Pancreas (tissue), 10 donors: ENCODE measurements around the gene TXNDC15. TPM values are rescaled to one million over a fixed set of nuclear protein-coding genes. Genes with fewer than 3 reads are reported as not detected.
"Not testable (repeated sequence)": the region's sequence is repeated elsewhere in the genome, so short reads cannot be mapped to it uniquely, and the experiment has no call there.

Source experiments
- ATAC-seq, 4 donors: fragments of 200-7000 bp; cut with Tn5 transposase; one replicate each; pipeline versions ENCODE4 v1.8.0 to v1.9.1; 2020; ENCODE audit warnings: mild to moderate bottlenecking in 4 of 4, moderate library complexity in 4 of 4
- DNase-seq, 6 donors: peaks; one replicate each; pipeline ENCODE4 v3.0.0-alpha.2; 2020
- FAIRE-seq: peaks from 2 replicates; lab custom pipeline; 2012; peaks lifted over from hg19 to GRCh38; lab: Jason Lieb, UNC
- H3K27ac ChIP-seq, 4 donors: fragments of 200-600 bp; sonication (generic); 1 replicate in 3 of 4; 2 replicates in 1 of 4; pipeline versions ENCODE4 v1.5.0 to v1.8.0; 2020
- H3K27me3 ChIP-seq, 4 donors: fragments of 200-600 bp; one replicate each; pipeline ENCODE4 v1.8.0; 2021
- H3K36me3 ChIP-seq, 3 donors: fragments of 200-600 bp; sonication (generic) in 1 of 3; one replicate each; pipeline versions ENCODE4 v1.5.0 to v1.8.0; 2020 to 2021
- H3K4me1 ChIP-seq, 3 donors: fragments of 200-600 bp; one replicate each; pipeline ENCODE4 v1.8.0; 2021
- H3K4me3 ChIP-seq, 4 donors: fragments of 200-600 bp; sonication (generic) in 2 of 4; one replicate each; pipeline versions ENCODE4 v1.5.0 to v1.8.0; 2020 to 2021
- H3K9me3 ChIP-seq, 4 donors: fragments of 200-600 bp; one replicate each; pipeline ENCODE4 v1.8.0; 2021
- WGBS, 2 donors: extraction: QIAGEN DNeasy Blood & Tissue Kit; methylation state at CpG; one replicate each; pipeline ENCODE4 v1.1.7; 2013; 5-methylcytosine and 5-hydroxymethylcytosine counted together
- intact Hi-C, 3 donors: fragments of 100-400 bp; cut with DNase I; formaldehyde crosslinking; loops; one replicate each; pipeline versions ENCODE4 v1.11.1 to v1.14.2; 2022
- polyA plus RNA-seq, 2 donors: library from polyadenylated mRNA; stranded (reverse); fragments of 200-250 nt; gene quantifications; one replicate each; pipeline ENCODE4 v1.2.3, GENCODE V29; 2013
- total RNA-seq, 6 donors: library from RNA; stranded (reverse); fragmentation: NEBNext Ultra II Directional in 4 of 6; extraction: Animal tissue kit (Norgen Biotek cat#: 25700) in 4 of 6; gene quantifications; one replicate each; pipeline versions ENCODE4 v1.2.1 to v1.2.4, GENCODE V29; 2021 to 2023
- TF ChIP-seq, protein P1 (sequence below), 4 donors: fragments of 200-600 bp; sonication (generic) in 3 of 4; IDR thresholded peaks; one replicate each; pipeline versions ENCODE4 v1.5.0 to v1.8.0; 2021; ENCODE audit warnings: antibody characterized with exemption in 4 of 4
- donor health status: healthy with polysubstance abuse.
- donor health status: DM: no; HTN: no; CAD: no; lungs with moderate emphysema.
- donor health status: DM: no; HTN: no; CAD: no.
- donor health status: control.
- donor health status: control.
- donor health status: Bipolar disorder and iron deficiency.
- donor health status: DM: yes; HTN: yes; CAD: no.
- donor health status: DM: no; HTN: no; CAD: no.
- donor health status: DM: no; HTN: no; CAD: no.
- donor health status: DM: yes; HTN: yes; CAD: no.

TXNDC15 gene
- total and polyA plus RNA-seq, 8 donors = 26.2 to 61.5 (median 34.2) TPM

- FAIRE-seq = no peak
- intact Hi-C loops = no loop called here
These were observed 28.1 kb downstream of the TXNDC15 start for GRCh38 chr5:134902071-134902801.

GRCh38 chr5:134904610-134905245 is 30.6 kb downstream of the TXNDC15 start, which contains the start of gene PCBD2:
TSS of gene PCBD2 (plus strand) at chr5:134905131. CDS start at chr5:134905140, 9 bp downstream.
- DNase-seq (peak; percentile 91 to 97 (median 95)), FAIRE-seq (no peak), ATAC-seq (peak; percentile 88 to 95 (median 90))
- H3K4me1 ChIP-seq = no peaks in the 10 kb centered on the region
- WGBS, 2 donors = 0% methylated on average over 36 to 84 of the region's 84 CpGs
- H3K4me3 ChIP-seq = peak within 1 kb of the TSS; percentile 38 to 93 (median 76)
- peaks cover 0 to 6% (median 0%) of the 10 kb centered on the region in 3 donors for H3K36me3 ChIP-seq
- TF ChIP-seq, protein P1, sequence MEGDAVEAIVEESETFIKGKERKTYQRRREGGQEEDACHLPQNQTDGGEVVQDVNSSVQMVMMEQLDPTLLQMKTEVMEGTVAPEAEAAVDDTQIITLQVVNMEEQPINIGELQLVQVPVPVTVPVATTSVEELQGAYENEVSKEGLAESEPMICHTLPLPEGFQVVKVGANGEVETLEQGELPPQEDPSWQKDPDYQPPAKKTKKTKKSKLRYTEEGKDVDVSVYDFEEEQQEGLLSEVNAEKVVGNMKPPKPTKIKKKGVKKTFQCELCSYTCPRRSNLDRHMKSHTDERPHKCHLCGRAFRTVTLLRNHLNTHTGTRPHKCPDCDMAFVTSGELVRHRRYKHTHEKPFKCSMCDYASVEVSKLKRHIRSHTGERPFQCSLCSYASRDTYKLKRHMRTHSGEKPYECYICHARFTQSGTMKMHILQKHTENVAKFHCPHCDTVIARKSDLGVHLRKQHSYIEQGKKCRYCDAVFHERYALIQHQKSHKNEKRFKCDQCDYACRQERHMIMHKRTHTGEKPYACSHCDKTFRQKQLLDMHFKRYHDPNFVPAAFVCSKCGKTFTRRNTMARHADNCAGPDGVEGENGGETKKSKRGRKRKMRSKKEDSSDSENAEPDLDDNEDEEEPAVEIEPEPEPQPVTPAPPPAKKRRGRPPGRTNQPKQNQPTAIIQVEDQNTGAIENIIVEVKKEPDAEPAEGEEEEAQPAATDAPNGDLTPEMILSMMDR (IDR thresholded peaks at IDR 0.05) = peak; percentile 68 to 87 (median 82)
- intact Hi-C loops = no loop called here
- H3K27ac ChIP-seq = peak within 1 kb of the TSS; percentile 94 to 98 (median 96)
- H3K27me3 ChIP-seq = no peaks in the 10 kb centered on the region
- H3K9me3 ChIP-seq = no peaks in the 10 kb centered on the region

More at GRCh38 chr5:134902071-134902801, 28.1 kb downstream of the TXNDC15 start:
- Histone ChIP-seq H3K27me3 (no peaks in the 10 kb centered on the region), H3K27ac (no peak overlapping the region), H3K9me3 (no peaks in the 10 kb centered on the region), H3K36me3 (peaks cover 0 to 17% (median 0%) of the 10 kb centered on the region in 3 donors), H3K4me3 (no peak overlapping the region), H3K4me1 (no peaks in the 10 kb centered on the region)
- 88 to 91% methylated on average over 10 of the region's 10 CpGs for WGBS, 2 donors
- TF ChIP-seq, protein P1 (IDR thresholded peaks at IDR 0.05) = no peak
- no peak for ATAC-seq
- no peak for DNase-seq

DNA sequence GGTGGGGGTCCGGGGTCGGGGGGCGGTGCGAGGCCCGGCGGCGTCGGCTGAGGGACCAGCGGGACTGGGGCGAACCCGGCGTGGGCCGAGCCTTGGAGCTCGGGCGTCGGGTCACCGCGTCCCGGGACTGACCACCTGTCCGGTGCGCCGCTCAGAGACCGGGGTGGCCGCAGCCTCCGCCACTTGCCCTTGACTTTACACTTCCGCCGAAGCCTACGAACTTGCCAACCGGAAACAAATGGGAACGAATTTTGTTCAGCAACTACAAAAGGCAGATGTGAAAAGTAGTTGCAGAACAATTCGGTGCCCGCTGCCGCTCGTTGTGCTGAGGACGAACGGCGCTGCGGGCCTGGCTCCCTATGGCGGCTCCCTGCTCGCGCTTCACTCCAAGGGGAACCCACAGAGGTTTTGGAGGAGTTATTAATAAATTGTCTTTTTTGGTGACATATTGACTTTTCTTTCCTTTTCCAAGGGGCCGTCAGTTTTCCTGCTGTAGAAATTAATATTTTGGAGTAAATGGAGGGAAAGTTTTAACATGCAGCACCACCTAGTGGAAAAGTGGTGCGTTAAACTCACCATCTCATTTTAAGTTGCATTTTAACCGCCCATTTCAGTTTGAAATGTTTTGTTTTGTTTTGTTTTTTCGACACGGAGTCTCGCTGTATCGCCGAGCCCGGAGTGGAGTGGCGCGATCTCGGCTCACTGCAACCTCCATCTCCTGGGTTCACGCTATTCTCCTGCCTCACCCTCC is 31.2 kb downstream of the TXNDC15 start:
- Histone ChIP-seq H3K36me3 (no peaks in the 10 kb centered on the region), H3K4me1 (no peaks in the 10 kb centered on the region), H3K27me3 (no peaks in the 10 kb centered on the region), H3K27ac (peak overlapping the region; percentile 94 to 98 (median 96)), H3K4me3 (peak overlapping the region; percentile 38 to 93 (median 76)), H3K9me3 (no peaks in the 10 kb centered on the region)
- WGBS, 2 donors = 0% methylated on average over 49 to 54 of the region's 54 CpGs
- TF ChIP-seq, protein P1 (IDR thresholded peaks at IDR 0.05) = peak; percentile 51 to 65 (median 56)
- DNase-seq (peak in 2 of 6 donors; percentile 42 to 63), ATAC-seq (peak; percentile 45 to 64 (median 64)), FAIRE-seq (no peak)
- intact Hi-C loops = no loop called here

DNA sequence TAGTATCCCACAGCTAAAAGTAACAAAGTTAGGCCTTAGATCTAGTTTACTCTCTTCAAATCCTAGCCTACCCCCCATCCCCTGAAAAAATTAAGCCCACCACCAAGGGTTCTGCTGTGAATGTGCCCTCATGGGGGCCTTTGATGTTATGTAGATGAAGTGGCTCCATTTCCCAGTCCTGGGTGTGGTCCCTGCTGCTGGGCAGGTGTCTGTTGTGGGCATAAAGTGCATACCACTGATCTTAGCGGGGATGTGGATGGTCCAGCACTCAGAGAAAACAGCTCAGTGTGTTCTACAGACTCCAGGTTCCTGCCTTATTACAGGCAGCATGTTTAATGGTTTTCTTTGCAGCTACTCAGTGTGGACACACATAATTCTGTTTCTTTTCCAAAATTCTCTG is 32.6 kb downstream of the TXNDC15 start:
- Histone ChIP-seq H3K4me1 (no peaks in the 10 kb centered on the region), H3K9me3 (no peaks in the 10 kb centered on the region), H3K27ac (no peak overlapping the region), H3K36me3 (no peaks in the 10 kb centered on the region), H3K27me3 (no peaks in the 10 kb centered on the region), H3K4me3 (no peak overlapping the region)
- DNase-seq = no peak
- TF ChIP-seq, protein P1 (IDR thresholded peaks at IDR 0.05) = no peak
- no peak for FAIRE-seq
- 100% methylated on average over 1 of the region's 1 CpG for WGBS, 2 donors
- intact Hi-C loops = no loop called here
- no peak for ATAC-seq

DNA sequence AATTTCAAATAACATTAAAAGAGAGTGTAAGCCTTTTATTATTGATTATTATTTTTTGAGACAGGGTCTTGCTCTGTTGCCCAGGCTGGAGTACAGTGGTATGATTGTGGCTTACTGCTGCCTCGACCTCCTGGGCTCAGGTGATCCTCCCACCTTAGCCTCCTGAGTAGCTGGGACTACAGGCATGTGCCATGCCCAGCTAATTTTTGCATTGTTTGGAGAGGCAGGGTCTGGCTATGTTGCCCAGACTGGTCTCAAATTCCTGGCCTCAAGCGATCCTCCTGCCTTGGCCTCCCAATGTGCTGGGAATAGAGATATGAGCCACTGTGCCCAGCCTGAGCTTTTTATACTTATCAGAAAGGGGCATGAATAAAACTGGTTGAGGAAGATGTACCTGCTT is 36.6 kb downstream of the TXNDC15 start:
- intact Hi-C loops = loop anchor here in 1 of 3 donors (10.0 kb wide), 1 partner anchor 274 kb away; no protein-coding TSS in a partner anchor
- ATAC-seq, H3K9me3 ChIP-seq, H3K4me1 ChIP-seq, H3K27me3 ChIP-seq, FAIRE-seq, H3K27ac ChIP-seq, H3K4me3 ChIP-seq, DNase-seq: not testable (repeated sequence)
- peaks cover 0 to 11% (median 0%) of the 10 kb centered on the region in 3 donors for H3K36me3 ChIP-seq
- WGBS, 2 donors = 95 to 97% methylated on average over 2 of the region's 2 CpGs
